ENCODE data around the gene ZNF835.

DNA sequence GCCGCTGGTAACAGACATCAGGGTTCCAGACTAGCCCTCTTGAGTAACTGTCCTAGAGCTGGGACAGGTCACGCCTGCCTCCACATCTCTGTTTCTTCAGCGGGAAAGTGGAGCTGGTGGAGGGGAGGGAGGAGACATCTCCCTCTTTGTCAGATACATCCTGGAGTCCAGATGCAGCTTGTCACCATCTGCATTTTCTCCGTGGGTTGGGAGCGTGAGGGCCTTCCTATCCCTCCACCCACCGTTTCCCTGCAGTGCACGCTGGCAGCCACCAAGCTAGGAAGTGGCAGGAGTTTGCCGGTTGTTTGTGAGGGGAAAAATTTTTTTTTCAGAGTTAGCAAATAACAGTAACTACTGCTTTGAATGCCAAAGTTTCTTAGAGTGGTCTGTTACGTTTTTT lies 48.6 kb downstream of the ZNF835 start:
- TF ChIP-seq EZH2 (IDR thresholded peaks at IDR 0.05; ENCODE audit: borderline replicate concordance, low read depth, low read length, severe bottlenecking): no peak
- TF ChIP-seq, protein P1, sequence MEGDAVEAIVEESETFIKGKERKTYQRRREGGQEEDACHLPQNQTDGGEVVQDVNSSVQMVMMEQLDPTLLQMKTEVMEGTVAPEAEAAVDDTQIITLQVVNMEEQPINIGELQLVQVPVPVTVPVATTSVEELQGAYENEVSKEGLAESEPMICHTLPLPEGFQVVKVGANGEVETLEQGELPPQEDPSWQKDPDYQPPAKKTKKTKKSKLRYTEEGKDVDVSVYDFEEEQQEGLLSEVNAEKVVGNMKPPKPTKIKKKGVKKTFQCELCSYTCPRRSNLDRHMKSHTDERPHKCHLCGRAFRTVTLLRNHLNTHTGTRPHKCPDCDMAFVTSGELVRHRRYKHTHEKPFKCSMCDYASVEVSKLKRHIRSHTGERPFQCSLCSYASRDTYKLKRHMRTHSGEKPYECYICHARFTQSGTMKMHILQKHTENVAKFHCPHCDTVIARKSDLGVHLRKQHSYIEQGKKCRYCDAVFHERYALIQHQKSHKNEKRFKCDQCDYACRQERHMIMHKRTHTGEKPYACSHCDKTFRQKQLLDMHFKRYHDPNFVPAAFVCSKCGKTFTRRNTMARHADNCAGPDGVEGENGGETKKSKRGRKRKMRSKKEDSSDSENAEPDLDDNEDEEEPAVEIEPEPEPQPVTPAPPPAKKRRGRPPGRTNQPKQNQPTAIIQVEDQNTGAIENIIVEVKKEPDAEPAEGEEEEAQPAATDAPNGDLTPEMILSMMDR (IDR thresholded peaks at IDR 0.05; ENCODE audit: borderline replicate concordance, extremely low read depth, low read length, poor library complexity, severe bottlenecking): no peak
